Calu3 (cell line): ENCODE results near the gene MVK. TPM values are rescaled to one million over a fixed set of nuclear protein-coding genes. Genes with fewer than 3 reads are reported as not detected.

Source experiments
- BruUV-seq: library from RNA; stranded (reverse); fragments of 400-500 nt; replicated peaks from 2 replicates; lab custom pipeline; 2021; lab: Mats Ljungman, UMichigan
- CTCF ChIA-PET: fragments of 300-600 bp; sonication (Branson Sonifier 250); formaldehyde crosslinking; loops from one replicate; lab custom pipeline; 2022; ENCODE audit warnings: antibody characterized with exemption; lab: Charles Lee
- DNase-seq: peaks from one replicate; pipeline ENCODE4 v3.0.0; 2022
- H3K27ac Mint-ChIP-seq: one replicate; pipeline ENCODE4 v1.8.0; 2022; ENCODE audit warnings: mixed read lengths; ENCODE audit not compliant: unreplicated experiment
- H3K27me3 Mint-ChIP-seq: one replicate; pipeline ENCODE4 v1.8.0; 2022; ENCODE audit warnings: mixed read lengths; ENCODE audit not compliant: unreplicated experiment
- H3K36me3 Mint-ChIP-seq: one replicate; pipeline ENCODE4 v1.8.0; 2022; ENCODE audit warnings: mild to moderate bottlenecking, moderate library complexity, mixed read lengths; ENCODE audit not compliant: insufficient read depth, unreplicated experiment
- H3K4me1 Mint-ChIP-seq: one replicate; pipeline ENCODE4 v1.8.0; 2022; ENCODE audit warnings: mild to moderate bottlenecking, low read depth, mixed read lengths; ENCODE audit not compliant: unreplicated experiment
- H3K4me3 Mint-ChIP-seq: one replicate; pipeline ENCODE4 v1.8.0; 2022; ENCODE audit warnings: mild to moderate bottlenecking, low read depth, moderate library complexity, mixed read lengths; ENCODE audit not compliant: unreplicated experiment
- H3K9me3 Mint-ChIP-seq: one replicate; pipeline ENCODE4 v1.8.0; 2022; ENCODE audit warnings: low read depth, mixed read lengths; ENCODE audit not compliant: unreplicated experiment
- intact Hi-C: fragments of 100-400 bp; cut with micrococcal nuclease; formaldehyde crosslinking; loops from one replicate; pipeline ENCODE4 v1.10.0; 2022; ENCODE audit not compliant: unreplicated experiment
- total RNA-seq: library from RNA; stranded (reverse); gene quantifications from 2 replicates; pipeline ENCODE4 v1.2.3, GENCODE V29; 2022
- TF ChIP-seq, protein P1 (sequence below): fragments of 200-600 bp; IDR thresholded peaks from one replicate; pipeline ENCODE4 v1.8.0; 2022; ENCODE audit warnings: antibody characterized with exemption; ENCODE audit not compliant: unreplicated experiment

The MVK gene
- total RNA-seq, 1 experiment from 2014 or later: 41.6 TPM

GRCh38 chr12:109606320-109607028 is 32.9 kb downstream of the MVK start:
- TF ChIP-seq, protein P1, sequence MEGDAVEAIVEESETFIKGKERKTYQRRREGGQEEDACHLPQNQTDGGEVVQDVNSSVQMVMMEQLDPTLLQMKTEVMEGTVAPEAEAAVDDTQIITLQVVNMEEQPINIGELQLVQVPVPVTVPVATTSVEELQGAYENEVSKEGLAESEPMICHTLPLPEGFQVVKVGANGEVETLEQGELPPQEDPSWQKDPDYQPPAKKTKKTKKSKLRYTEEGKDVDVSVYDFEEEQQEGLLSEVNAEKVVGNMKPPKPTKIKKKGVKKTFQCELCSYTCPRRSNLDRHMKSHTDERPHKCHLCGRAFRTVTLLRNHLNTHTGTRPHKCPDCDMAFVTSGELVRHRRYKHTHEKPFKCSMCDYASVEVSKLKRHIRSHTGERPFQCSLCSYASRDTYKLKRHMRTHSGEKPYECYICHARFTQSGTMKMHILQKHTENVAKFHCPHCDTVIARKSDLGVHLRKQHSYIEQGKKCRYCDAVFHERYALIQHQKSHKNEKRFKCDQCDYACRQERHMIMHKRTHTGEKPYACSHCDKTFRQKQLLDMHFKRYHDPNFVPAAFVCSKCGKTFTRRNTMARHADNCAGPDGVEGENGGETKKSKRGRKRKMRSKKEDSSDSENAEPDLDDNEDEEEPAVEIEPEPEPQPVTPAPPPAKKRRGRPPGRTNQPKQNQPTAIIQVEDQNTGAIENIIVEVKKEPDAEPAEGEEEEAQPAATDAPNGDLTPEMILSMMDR: no peak
- BruUV-seq: no TSS peak
- DNase-seq: no peak
- H3K27me3 Mint-ChIP-seq: peaks cover 69% of the 10 kb centered on the region
- intact Hi-C loops: no loop called here
- no peak overlapping the region for H3K4me3 Mint-ChIP-seq
- no peaks in the 10 kb centered on the region for H3K4me1 Mint-ChIP-seq
- H3K27ac Mint-ChIP-seq: no peak overlapping the region
- CTCF ChIA-PET: interaction anchor here (0.6 kb wide), 2 partner anchors 814 to 1266 kb away, joined by 3 read pairs; no protein-coding TSS in a partner anchor
- H3K9me3 Mint-ChIP-seq: no peaks in the 10 kb centered on the region
- H3K36me3 Mint-ChIP-seq: no peaks in the 10 kb centered on the region

DNA sequence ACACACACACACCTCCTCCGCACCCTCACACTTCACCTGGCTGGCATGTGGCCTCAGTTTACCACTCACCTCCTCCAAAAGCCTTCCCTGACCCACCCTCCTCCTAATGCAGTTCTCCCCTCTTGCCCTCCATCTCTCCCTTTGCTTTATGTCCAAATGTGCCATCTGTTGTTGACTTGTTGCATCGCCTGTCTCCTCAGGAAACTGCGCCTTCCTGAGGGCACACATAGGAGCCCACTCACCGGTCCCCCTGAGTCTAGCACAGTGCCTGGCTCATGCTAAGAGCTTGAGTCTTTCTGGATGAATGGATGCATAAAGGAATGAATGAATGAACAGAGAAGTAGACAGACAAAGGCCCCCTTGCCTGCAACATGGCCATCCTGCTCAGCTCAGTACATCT is 34.0 kb downstream of the MVK start:
- TF ChIP-seq, protein P1: no peak
- Mint-ChIP-seq H3K27ac (no peak overlapping the region), H3K36me3 (no peaks in the 10 kb centered on the region), H3K27me3 (peaks cover 81% of the 10 kb centered on the region), H3K4me1 (no peaks in the 10 kb centered on the region), H3K4me3 (no peak overlapping the region), H3K9me3 (no peaks in the 10 kb centered on the region)
- no TSS peak for BruUV-seq
- intact Hi-C loops: no loop called here
- DNase-seq: no peak
- CTCF ChIA-PET: no interaction called here

DNA sequence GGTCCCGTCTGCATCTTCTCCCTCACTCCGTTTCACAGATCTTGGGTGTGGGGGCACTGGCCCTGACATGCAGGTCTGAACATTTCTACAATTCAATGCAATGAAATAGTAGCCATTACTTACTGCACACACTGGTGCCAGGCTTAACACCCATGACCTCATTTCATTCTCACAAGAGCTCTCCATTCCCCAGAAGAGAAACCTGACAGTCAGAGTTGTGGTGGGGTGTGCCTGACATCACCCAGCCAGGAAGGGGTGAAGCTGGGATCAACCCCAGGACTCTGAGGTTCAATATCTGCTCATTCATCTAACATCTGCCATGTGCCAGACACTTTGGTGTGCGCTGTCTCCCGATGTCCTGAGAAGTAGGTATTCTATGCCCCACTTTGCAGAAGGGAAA is 34.7 kb downstream of the MVK start:
- peaks cover 87% of the 10 kb centered on the region for H3K27me3 Mint-ChIP-seq
- H3K36me3 Mint-ChIP-seq: no peaks in the 10 kb centered on the region

DNA sequence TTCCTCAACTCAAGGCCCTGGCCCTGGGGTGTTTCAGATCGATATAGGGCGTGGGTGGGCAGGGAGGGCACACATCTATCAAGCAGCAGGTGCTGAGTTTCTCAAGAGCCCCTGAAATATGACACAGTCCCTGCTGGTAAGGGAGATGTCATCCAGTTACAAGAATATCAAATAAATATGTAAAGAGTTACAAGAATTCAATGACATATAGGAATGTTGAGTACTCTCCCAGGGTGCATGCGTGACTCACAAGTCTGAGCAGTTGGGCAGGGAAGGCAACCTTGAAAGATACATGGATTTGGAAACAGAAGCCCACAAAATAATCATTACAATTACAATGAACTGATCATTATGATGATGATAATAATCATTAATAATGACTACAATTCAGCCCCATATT is 35.2 kb downstream of the MVK start:
- DNase-seq: no peak
- Mint-ChIP-seq H3K9me3 (no peaks in the 10 kb centered on the region), H3K27ac (no peak overlapping the region), H3K4me1 (no peaks in the 10 kb centered on the region), H3K4me3 (no peak overlapping the region), H3K36me3 (no peaks in the 10 kb centered on the region), H3K27me3 (peaks cover 92% of the 10 kb centered on the region)
- CTCF ChIA-PET: interaction anchor here (0.5 kb wide), 1 partner anchor 15 kb away, joined by 5 read pairs; no protein-coding TSS in a partner anchor
- TF ChIP-seq, protein P1: no peak
- intact Hi-C loops: no loop called here
- BruUV-seq: no TSS peak

More for the DNA sequence above, 34.7 kb downstream of the MVK start:
- TF ChIP-seq, protein P1: no peak
- no TSS peak for BruUV-seq
- Mint-ChIP-seq H3K9me3 (no peaks in the 10 kb centered on the region), H3K4me1 (no peaks in the 10 kb centered on the region), H3K27ac (no peak overlapping the region), H3K4me3 (no peak overlapping the region)
- CTCF ChIA-PET: interaction anchor here (0.5 kb wide), 1 partner anchor 15 kb away, joined by 5 read pairs; no protein-coding TSS in a partner anchor
- intact Hi-C loops: no loop called here
- no peak for DNase-seq
